Right atrium auricular region (tissue), 2 donors: Measurements from ENCODE around the gene PTGDS. TPM values are rescaled to one million over a fixed set of nuclear protein-coding genes. Genes with fewer than 3 reads are reported as not detected.

Source experiments
- DNase-seq: peaks from one replicate; pipeline ENCODE4 v3.0.0-alpha.2; 2019; ENCODE audit warnings: low spot score
- H3K27ac ChIP-seq, 2 donors: fragments of 200-600 bp; sonication (generic); 1 replicate in 1 of 2; 2 replicates in 1 of 2; pipeline ENCODE4 v1.5.1; 2016 to 2019
- H3K27me3 ChIP-seq, 2 donors: fragments of 200-600 bp; sonication (generic); one replicate each; pipeline versions ENCODE4 v1.5.1 to v1.6.0; 2017 to 2019
- H3K36me3 ChIP-seq: fragments of 200-600 bp; sonication (generic); one replicate; pipeline ENCODE4 v1.5.1; 2016
- H3K4me1 ChIP-seq, 2 donors: fragments of 200-600 bp; sonication (generic); one replicate each; pipeline versions ENCODE4 v1.5.1 to v1.6.0; 2017 to 2019
- H3K4me3 ChIP-seq, 2 donors: fragments of 200-600 bp; sonication (generic); 1 replicate in 1 of 2; 2 replicates in 1 of 2; pipeline ENCODE4 v1.5.1; 2017 to 2019; ENCODE audit warnings: mild to moderate bottlenecking in 1 of 2, moderate library complexity in 1 of 2
- H3K9me3 ChIP-seq, 2 donors: fragments of 200-600 bp; sonication (generic); one replicate each; pipeline ENCODE4 v1.5.1; 2019
- CTCF ChIP-seq, 2 donors: fragments of 200-600 bp; sonication (generic); IDR thresholded peaks; one replicate each; pipeline ENCODE4 v1.5.1; 2019; ENCODE audit warnings: antibody characterized with exemption in 2 of 2
- total RNA-seq, 2 donors: library from RNA; depleted of rRNA; stranded (reverse); fragments of >200 nt; gene quantifications; one replicate each; pipeline ENCODE4 v1.1.0, GENCODE V29; 2016

PTGDS gene
- total RNA-seq, 2 donors from 2014 or later: 1,799 to 2,426 TPM

GRCh38 chr9:136995772-136996311, 18.5 kb downstream of the PTGDS start:
- Histone ChIP-seq H3K9me3 (no peaks in the 10 kb centered on the region), H3K4me1 (peaks cover 0 to 55% of the 10 kb centered on the region in 2 donors), H3K27ac (peak overlapping the region in 1 of 2 donors; percentile 14), H3K4me3 (peak overlapping the region in 1 of 2 donors; percentile 33), H3K27me3 (no peaks in the 10 kb centered on the region), H3K36me3 (no peaks in the 10 kb centered on the region)
- no peak for DNase-seq
- no peak for TF ChIP-seq CTCF (IDR thresholded peaks at IDR 0.05)

GRCh38 chr9:136996361-136997292, 19.3 kb downstream of the PTGDS start, which contains the start of gene CLIC3:
Gene CLIC3, minus strand, starts transcription at chr9:136996568. Its CDS starts 25 bp downstream, at chr9:136996543.
- Histone ChIP-seq H3K4me3 (peak within 1 kb of the TSS in 1 of 2 donors; percentile 33), H3K27ac (peak within 1 kb of the TSS in 1 of 2 donors; percentile 14), H3K36me3 (no peaks in the 10 kb centered on the region), H3K9me3 (no peaks in the 10 kb centered on the region), H3K4me1 (peaks cover 0 to 52% of the 10 kb centered on the region in 2 donors), H3K27me3 (no peaks in the 10 kb centered on the region)
- no peak for DNase-seq
- no peak for TF ChIP-seq CTCF (IDR thresholded peaks at IDR 0.05)

- peaks cover 0 to 48% of the 10 kb centered on the region in 2 donors for H3K4me1 ChIP-seq
- no peak for TF ChIP-seq CTCF (IDR thresholded peaks at IDR 0.05)
- H3K4me3 ChIP-seq: no peak overlapping the region
Measured at GRCh38 chr9:136997371-136997770, 20.1 kb downstream of the PTGDS start.

GRCh38 chr9:136997830-136998234, 20.5 kb downstream of the PTGDS start:
- TF ChIP-seq CTCF (IDR thresholded peaks at IDR 0.05): peak in 1 of 2 donors; percentile 22
- Histone ChIP-seq H3K4me1 (peaks cover 0 to 43% of the 10 kb centered on the region in 2 donors), H3K27ac (no peak overlapping the region), H3K4me3 (no peak overlapping the region), H3K27me3 (no peaks in the 10 kb centered on the region), H3K36me3 (no peaks in the 10 kb centered on the region), H3K9me3 (no peaks in the 10 kb centered on the region)
- DNase-seq: no peak

More at GRCh38 chr9:136997371-136997770, 20.1 kb downstream of the PTGDS start:
- DNase-seq: no peak
- Histone ChIP-seq H3K27me3 (no peaks in the 10 kb centered on the region), H3K27ac (no peak overlapping the region), H3K9me3 (no peaks in the 10 kb centered on the region), H3K36me3 (no peaks in the 10 kb centered on the region)

- TF ChIP-seq CTCF (IDR thresholded peaks at IDR 0.05): no peak
- no peak for DNase-seq
- no peaks in the 10 kb centered on the region for H3K36me3 ChIP-seq
- H3K27ac ChIP-seq: no peak overlapping the region
- no peaks in the 10 kb centered on the region for H3K27me3 ChIP-seq
- H3K4me3 ChIP-seq: no peak overlapping the region
- H3K4me1 ChIP-seq: peaks cover 0 to 18% of the 10 kb centered on the region in 2 donors
- no peaks in the 10 kb centered on the region for H3K9me3 ChIP-seq
Measured at GRCh38 chr9:137000177-137000930, 23.1 kb downstream of the PTGDS start.
